ENCODE results near the gene C10orf53.

C10orf53 gene

DNA sequence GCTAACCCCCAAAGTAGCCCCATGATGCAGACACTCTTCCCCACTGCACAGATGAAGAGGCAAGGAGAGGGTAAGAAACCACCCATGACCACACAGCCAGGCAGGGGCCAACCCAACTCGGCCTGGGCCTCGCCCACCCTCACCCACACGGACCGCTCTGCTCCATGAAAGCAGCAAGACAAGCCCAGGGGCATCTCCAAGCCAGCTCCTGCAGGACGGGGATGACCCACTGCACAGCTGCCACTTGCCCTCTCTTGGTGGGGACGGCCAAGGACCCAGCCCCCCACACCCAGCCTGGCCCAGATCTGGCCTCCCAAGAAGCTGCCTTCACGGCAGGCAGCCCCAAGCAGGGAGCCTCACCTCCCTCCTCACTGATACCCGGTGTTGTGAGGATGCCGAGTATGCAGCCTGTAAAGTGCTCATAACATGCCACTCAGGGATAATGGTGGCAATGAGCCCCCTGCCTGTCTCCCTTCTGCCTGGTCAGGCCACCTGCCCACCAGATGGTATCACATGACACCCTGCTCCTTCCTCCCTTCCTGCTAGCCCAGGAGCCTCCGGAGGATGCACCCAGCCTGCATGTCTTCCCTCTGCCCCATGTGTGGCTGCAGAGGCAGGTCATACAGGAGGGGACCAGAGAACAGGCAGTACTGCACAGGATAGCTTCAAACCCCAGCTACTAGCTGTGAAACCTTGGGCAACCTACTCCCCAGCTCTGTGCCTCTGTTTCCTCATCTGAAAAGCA, 59.3 kb downstream of the C10orf53 start:
- no peaks in the 10 kb centered on the region for H3K4me1 ChIP-seq (ENCODE audit: control insufficient read depth, insufficient read depth, low read length, unreplicated experiment)
- H3K79me2 ChIP-seq (ENCODE audit: control insufficient read depth, insufficient read depth, low read length, unreplicated experiment), result no peaks in the 10 kb centered on the region
- no peak overlapping the region for H2AFZ ChIP-seq (ENCODE audit: low read length, unreplicated experiment)
- H3K4me3 ChIP-seq (ENCODE audit: low read depth, low read length), result no peak overlapping the region
- no peaks in the 10 kb centered on the region for H3K36me3 ChIP-seq (ENCODE audit: insufficient read depth, low read length)
- no peaks in the 10 kb centered on the region for H3K27me3 ChIP-seq (ENCODE audit: insufficient read depth, low read length)
- no peak overlapping the region for H3K27ac ChIP-seq (ENCODE audit: low read depth, low read length)

- Histone ChIP-seq H3K4me1 (ENCODE audit: control insufficient read depth, insufficient read depth, low read length, unreplicated experiment) (no peaks in the 10 kb centered on the region), H3K4me3 (ENCODE audit: low read depth, low read length) (no peak overlapping the region), H2AFZ (ENCODE audit: low read length, unreplicated experiment) (no peak overlapping the region), H3K27me3 (ENCODE audit: insufficient read depth, low read length) (no peaks in the 10 kb centered on the region), H3K36me3 (ENCODE audit: insufficient read depth, low read length) (no peaks in the 10 kb centered on the region), H3K79me2 (ENCODE audit: control insufficient read depth, insufficient read depth, low read length, unreplicated experiment) (no peaks in the 10 kb centered on the region), H3K27ac (ENCODE audit: low read depth, low read length) (no peak overlapping the region)
These were observed 60.0 kb downstream of the C10orf53 start for GRCh38 chr10:49739426-49739825.

- no peaks in the 10 kb centered on the region for H3K27me3 ChIP-seq (ENCODE audit: insufficient read depth, low read length)
- H3K27ac ChIP-seq (ENCODE audit: low read depth, low read length), result no peak overlapping the region
- H3K36me3 ChIP-seq (ENCODE audit: insufficient read depth, low read length), result no peaks in the 10 kb centered on the region
- H3K4me3 ChIP-seq (ENCODE audit: low read depth, low read length), result no peak overlapping the region
- no peak overlapping the region for H2AFZ ChIP-seq (ENCODE audit: low read length, unreplicated experiment)
- H3K4me1 ChIP-seq (ENCODE audit: control insufficient read depth, insufficient read depth, low read length, unreplicated experiment), result no peaks in the 10 kb centered on the region
- no peaks in the 10 kb centered on the region for H3K79me2 ChIP-seq (ENCODE audit: control insufficient read depth, insufficient read depth, low read length, unreplicated experiment)
These were observed 61.1 kb downstream of the C10orf53 start for GRCh38 chr10:49740346-49741107.

DNA sequence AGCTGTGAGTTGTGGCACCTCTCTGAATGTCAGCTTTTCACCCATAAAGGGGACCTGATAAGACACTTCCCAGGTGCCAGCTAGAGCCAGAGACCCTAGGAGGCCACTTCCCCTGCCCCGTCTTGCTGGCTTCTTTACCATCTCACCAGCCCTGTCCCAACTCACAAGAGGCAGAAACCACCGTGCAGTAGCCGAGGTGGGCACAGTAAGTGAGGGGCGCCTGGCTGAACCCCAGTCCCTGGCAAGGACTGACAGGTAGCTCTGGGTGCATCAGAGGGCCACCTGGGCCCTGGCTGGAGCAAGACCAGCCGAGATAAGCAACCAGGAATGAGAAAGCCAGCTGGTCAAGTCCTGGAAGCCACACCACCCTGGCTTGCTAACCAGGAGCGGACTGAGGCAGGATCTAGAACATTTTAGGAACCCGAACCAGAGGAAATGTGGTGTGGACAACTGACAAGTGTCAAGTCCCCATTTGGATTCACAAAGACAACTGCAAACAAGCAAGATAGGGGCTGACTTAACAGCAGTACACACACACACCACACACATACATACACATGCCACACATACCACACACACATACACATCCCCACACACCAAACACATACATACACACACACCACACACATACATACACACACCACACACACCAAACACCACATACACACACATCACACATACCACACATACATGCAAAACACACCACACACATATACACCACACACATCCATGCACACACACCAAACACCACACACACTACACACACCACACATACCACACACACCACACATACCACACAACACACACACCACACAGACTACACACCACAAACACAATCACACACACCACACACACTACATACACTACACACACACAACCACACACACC, 61.9 kb downstream of the C10orf53 start:
- Histone ChIP-seq H3K4me1 (ENCODE audit: control insufficient read depth, insufficient read depth, low read length, unreplicated experiment) (no peaks in the 10 kb centered on the region), H2AFZ (ENCODE audit: low read length, unreplicated experiment) (no peak overlapping the region), H3K4me3 (ENCODE audit: low read depth, low read length) (no peak overlapping the region), H3K27me3 (ENCODE audit: insufficient read depth, low read length) (no peaks in the 10 kb centered on the region), H3K36me3 (ENCODE audit: insufficient read depth, low read length) (no peaks in the 10 kb centered on the region), H3K79me2 (ENCODE audit: control insufficient read depth, insufficient read depth, low read length, unreplicated experiment) (no peaks in the 10 kb centered on the region), H3K27ac (ENCODE audit: low read depth, low read length) (no peak overlapping the region)

DNA sequence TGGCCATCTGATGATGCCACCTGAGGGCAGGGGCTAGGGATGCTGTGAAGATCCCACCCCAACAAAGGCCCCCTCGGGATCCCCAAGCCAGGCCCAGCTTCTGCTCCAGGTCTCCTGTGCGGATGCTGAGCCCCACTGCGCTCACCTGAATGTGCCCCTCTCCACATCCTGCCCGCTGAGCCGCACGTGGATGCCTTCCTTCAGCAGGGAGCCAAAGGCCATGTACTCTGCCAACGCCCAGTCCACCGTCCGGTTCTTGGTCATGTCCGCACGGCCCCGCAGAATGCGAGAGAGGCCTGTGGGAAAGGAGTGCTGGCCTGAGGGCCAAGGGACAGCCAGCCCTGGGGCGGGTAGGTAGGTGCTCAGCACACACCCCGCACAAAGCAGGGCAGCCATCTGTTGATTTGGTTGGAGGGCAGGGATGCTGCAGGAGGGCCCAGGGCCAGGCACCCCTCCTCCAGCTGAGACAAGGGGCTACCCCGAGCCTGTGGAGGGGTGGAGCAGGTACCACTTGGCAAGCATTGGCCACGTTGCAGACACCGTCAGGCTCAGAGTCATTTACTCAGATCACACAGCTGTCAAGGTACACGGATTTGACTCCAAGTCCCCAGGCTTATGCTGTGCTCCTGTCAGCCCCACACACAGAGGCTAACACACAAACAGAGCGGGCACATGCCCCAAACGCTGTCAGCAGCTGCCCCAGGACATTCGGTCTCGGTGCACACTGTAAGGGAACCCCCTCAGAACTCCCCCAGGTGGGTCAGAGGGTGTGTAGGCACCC, 63.4 kb downstream of the C10orf53 start:
- Histone ChIP-seq H3K27ac (ENCODE audit: low read depth, low read length) (no peak overlapping the region), H3K4me1 (ENCODE audit: control insufficient read depth, insufficient read depth, low read length, unreplicated experiment) (no peaks in the 10 kb centered on the region), H3K4me3 (ENCODE audit: low read depth, low read length) (no peak overlapping the region), H3K79me2 (ENCODE audit: control insufficient read depth, insufficient read depth, low read length, unreplicated experiment) (no peaks in the 10 kb centered on the region), H3K27me3 (ENCODE audit: insufficient read depth, low read length) (peaks cover 7% of the 10 kb centered on the region), H2AFZ (ENCODE audit: low read length, unreplicated experiment) (no peak overlapping the region), H3K36me3 (ENCODE audit: insufficient read depth, low read length) (no peaks in the 10 kb centered on the region)

DNA sequence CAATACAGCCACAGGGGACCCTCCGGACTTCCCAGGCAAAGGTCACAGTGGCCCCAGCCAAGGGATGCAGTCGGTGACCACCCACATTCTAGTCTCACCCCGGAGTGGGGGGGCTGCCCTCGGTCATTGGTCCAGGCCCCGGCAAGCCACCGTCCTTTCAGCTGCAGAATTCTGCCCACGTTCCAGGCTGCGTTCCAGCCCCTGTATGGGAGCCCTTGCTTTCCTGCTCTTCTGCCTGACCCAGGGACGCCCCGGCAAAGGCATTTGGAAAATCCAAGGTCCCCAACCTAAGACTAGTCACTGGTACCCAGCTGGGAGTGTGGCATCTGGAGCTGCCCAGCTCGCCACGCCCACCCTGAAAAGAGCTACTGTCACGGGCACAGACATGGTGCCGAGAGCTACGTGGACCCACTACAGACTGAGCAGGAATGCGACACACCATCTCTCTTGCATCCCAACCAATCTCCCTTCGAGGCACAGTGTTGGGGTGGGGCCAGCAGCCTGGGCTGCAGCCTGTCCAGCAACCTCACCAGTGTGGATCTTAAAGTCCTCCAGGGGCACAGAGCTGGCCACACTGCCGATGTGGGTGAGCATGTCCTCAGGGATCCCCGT, 64.1 kb downstream of the C10orf53 start:
- Histone ChIP-seq H3K4me1 (ENCODE audit: control insufficient read depth, insufficient read depth, low read length, unreplicated experiment) (no peaks in the 10 kb centered on the region), H3K27me3 (ENCODE audit: insufficient read depth, low read length) (peaks cover 12% of the 10 kb centered on the region), H3K4me3 (ENCODE audit: low read depth, low read length) (no peak overlapping the region), H2AFZ (ENCODE audit: low read length, unreplicated experiment) (no peak overlapping the region), H3K79me2 (ENCODE audit: control insufficient read depth, insufficient read depth, low read length, unreplicated experiment) (no peaks in the 10 kb centered on the region), H3K36me3 (ENCODE audit: insufficient read depth, low read length) (no peaks in the 10 kb centered on the region), H3K27ac (ENCODE audit: low read depth, low read length) (no peak overlapping the region)

- no peaks in the 10 kb centered on the region for H3K79me2 ChIP-seq (ENCODE audit: control insufficient read depth, insufficient read depth, low read length, unreplicated experiment)
- no peak overlapping the region for H2AFZ ChIP-seq (ENCODE audit: low read length, unreplicated experiment)
- peaks cover 12% of the 10 kb centered on the region for H3K27me3 ChIP-seq (ENCODE audit: insufficient read depth, low read length)
- H3K27ac ChIP-seq (ENCODE audit: low read depth, low read length), result no peak overlapping the region
- H3K4me3 ChIP-seq (ENCODE audit: low read depth, low read length), result no peak overlapping the region
- H3K4me1 ChIP-seq (ENCODE audit: control insufficient read depth, insufficient read depth, low read length, unreplicated experiment), result no peaks in the 10 kb centered on the region
- H3K36me3 ChIP-seq (ENCODE audit: insufficient read depth, low read length), result no peaks in the 10 kb centered on the region
These were observed 64.7 kb downstream of the C10orf53 start for GRCh38 chr10:49744091-49744685.

DNA sequence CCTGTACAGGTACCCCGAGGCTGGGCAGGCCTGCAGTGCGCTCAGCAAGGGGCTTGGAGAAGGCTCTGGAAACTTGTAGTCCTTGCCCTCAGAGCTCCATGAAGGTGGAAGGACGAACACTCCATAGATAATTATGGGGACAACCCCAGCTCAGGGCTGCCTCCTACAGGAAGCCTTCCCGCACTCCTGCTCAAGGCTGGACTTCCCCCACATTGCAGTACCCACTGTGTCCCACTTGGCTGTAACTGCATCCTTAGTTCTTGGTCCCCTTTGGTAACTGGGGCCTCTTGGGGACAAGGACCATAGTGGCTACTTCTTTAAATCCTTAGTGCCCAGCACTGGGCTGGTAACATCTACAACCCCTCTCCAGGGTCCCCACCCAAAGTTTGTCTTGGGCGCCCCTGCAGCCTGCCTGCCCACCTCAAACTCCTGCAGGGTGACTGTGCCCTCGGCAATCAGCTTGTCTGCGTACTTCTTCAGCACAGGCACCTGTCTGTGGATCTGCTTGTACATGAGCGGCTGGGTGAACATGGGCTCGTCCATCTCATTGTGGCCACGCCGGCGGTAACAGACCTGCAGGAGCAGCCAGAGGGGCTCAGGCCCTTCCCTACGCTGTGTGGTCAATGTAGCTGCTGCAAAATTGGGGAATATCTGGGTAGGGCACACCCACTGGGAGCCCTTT, 65.6 kb downstream of the C10orf53 start:
- Histone ChIP-seq H3K36me3 (ENCODE audit: insufficient read depth, low read length) (no peaks in the 10 kb centered on the region), H3K4me3 (ENCODE audit: low read depth, low read length) (no peak overlapping the region), H2AFZ (ENCODE audit: low read length, unreplicated experiment) (no peak overlapping the region), H3K79me2 (ENCODE audit: control insufficient read depth, insufficient read depth, low read length, unreplicated experiment) (no peaks in the 10 kb centered on the region), H3K27ac (ENCODE audit: low read depth, low read length) (no peak overlapping the region), H3K4me1 (ENCODE audit: control insufficient read depth, insufficient read depth, low read length, unreplicated experiment) (no peaks in the 10 kb centered on the region), H3K27me3 (ENCODE audit: insufficient read depth, low read length) (peaks cover 12% of the 10 kb centered on the region)

GRCh38 chr10:49745756-49746155, 66.3 kb downstream of the C10orf53 start:
- H2AFZ ChIP-seq (ENCODE audit: low read length, unreplicated experiment), result no peak overlapping the region
- H3K27me3 ChIP-seq (ENCODE audit: insufficient read depth, low read length), result peaks cover 12% of the 10 kb centered on the region
- H3K36me3 ChIP-seq (ENCODE audit: insufficient read depth, low read length), result no peaks in the 10 kb centered on the region
- H3K4me3 ChIP-seq (ENCODE audit: low read depth, low read length), result no peak overlapping the region
- no peaks in the 10 kb centered on the region for H3K79me2 ChIP-seq (ENCODE audit: control insufficient read depth, insufficient read depth, low read length, unreplicated experiment)
- no peaks in the 10 kb centered on the region for H3K4me1 ChIP-seq (ENCODE audit: control insufficient read depth, insufficient read depth, low read length, unreplicated experiment)
- H3K27ac ChIP-seq (ENCODE audit: low read depth, low read length), result no peak overlapping the region

All from ACC112 (cell line).